ENCODE data around the gene CFAP74.

- TF ChIP-seq POLR2A (IDR thresholded peaks at IDR 0.05): no peak
- TF ChIP-seq CTCF (IDR thresholded peaks at IDR 0.05): no peak
These were observed 82.1 kb downstream of the CFAP74 start for GRCh38 chr1:1921459-1921862.
